GM19193 (cell line): ENCODE measurements around the gene TP53I11.

ENCODE experiments used
- POLR2A ChIP-seq: IDR thresholded peaks from 4 replicates; pipeline ENCODE4 v1.6.1; 2011; ENCODE audit not compliant: insufficient read depth, insufficient read length; ENCODE audit errors: extremely low read depth

TP53I11 gene

GRCh38 chr11:44940404-44940803 lies 10.3 kb downstream of the TP53I11 start:
- no peak for TF ChIP-seq POLR2A

- TF ChIP-seq POLR2A: no peak
Measured at GRCh38 chr11:44939673-44940395, 10.8 kb downstream of the TP53I11 start.

GRCh38 chr11:44938066-44938691 lies 12.5 kb downstream of the TP53I11 start:
- TF ChIP-seq POLR2A: no peak

- no peak for TF ChIP-seq POLR2A
Measured at GRCh38 chr11:44936951-44937543, 13.6 kb downstream of the TP53I11 start.

GRCh38 chr11:44936525-44936924 lies 14.2 kb downstream of the TP53I11 start:
- TF ChIP-seq POLR2A: no peak

GRCh38 chr11:44934735-44935250 lies 15.9 kb downstream of the TP53I11 start:
- TF ChIP-seq POLR2A: no peak

- no peak for TF ChIP-seq POLR2A
Measured at GRCh38 chr11:44934110-44934509, 16.6 kb downstream of the TP53I11 start.

- TF ChIP-seq POLR2A: no peak
Measured at GRCh38 chr11:44931466-44931865, 19.2 kb downstream of the TP53I11 start.

- TF ChIP-seq POLR2A: no peak
Measured at GRCh38 chr11:44930588-44931302, 19.9 kb downstream of the TP53I11 start.

- no peak for TF ChIP-seq POLR2A
Measured at GRCh38 chr11:44928816-44929215, 21.9 kb downstream of the TP53I11 start.

- TF ChIP-seq POLR2A: no peak
Measured at GRCh38 chr11:44928144-44928543, 22.5 kb downstream of the TP53I11 start.

- TF ChIP-seq POLR2A: no peak
Measured at GRCh38 chr11:44927174-44927661, 23.5 kb downstream of the TP53I11 start.

- TF ChIP-seq POLR2A: no peak
Measured at GRCh38 chr11:44926036-44926435, 24.6 kb downstream of the TP53I11 start.

GRCh38 chr11:44923806-44924205 lies 26.9 kb downstream of the TP53I11 start:
- TF ChIP-seq POLR2A: no peak

- TF ChIP-seq POLR2A: no peak
Measured at GRCh38 chr11:44923115-44923514, 27.6 kb downstream of the TP53I11 start.
